SH-SY5Y (cell line): ENCODE measurements around the gene IGF2BP3.

Experiments used
- GATA2 ChIP-seq: IDR thresholded peaks from 2 replicates; pipeline ENCODE4 v1.6.1; 2011; ENCODE audit warnings: mild to moderate bottlenecking, low read depth, low read length
- GATA3 ChIP-seq: IDR thresholded peaks from 2 replicates; pipeline ENCODE4 v1.6.1; 2011; ENCODE audit warnings: low read depth, mild to moderate bottlenecking, low read length, moderate library complexity

- no peak for TF ChIP-seq GATA2
- no peak for TF ChIP-seq GATA3
Measured at GRCh38 chr7:23315366-23315765, 154.9 kb downstream of the IGF2BP3 start.
